Astrocyte (in vitro differentiated cells and primary cell): Measurements from ENCODE around the gene CALCOCO1. TPM values are rescaled to one million over a fixed set of nuclear protein-coding genes. Genes with fewer than 3 reads are reported as not detected.

ENCODE experiments used
- DNase-seq: peaks from one replicate; pipeline ENCODE4 v3.0.0-alpha.2; 2010; ENCODE audit warnings: low read depth
- FAIRE-seq: peaks from 2 replicates; lab custom pipeline; 2011; peaks lifted over from hg19 to GRCh38; lab: Jason Lieb, UNC
- H2AFZ ChIP-seq: 2 replicates; pipeline ENCODE4 v1.6.0; 2012; ENCODE audit warnings: low read depth, low read length, inconsistent platforms
- H3K27ac ChIP-seq: 2 replicates; pipeline ENCODE4 v1.5.1; 2011; ENCODE audit warnings: low read depth, low read length, inconsistent platforms
- H3K27me3 ChIP-seq: 2 replicates; pipeline ENCODE4 v1.6.0; 2011; ENCODE audit warnings: low read length, inconsistent platforms; ENCODE audit not compliant: insufficient read depth
- H3K36me3 ChIP-seq: 2 replicates; pipeline ENCODE4 v1.5.1; 2011; ENCODE audit warnings: low read length, inconsistent platforms; ENCODE audit not compliant: insufficient read depth
- H3K4me1 ChIP-seq: 2 replicates; pipeline ENCODE4 v1.5.1; 2011; ENCODE audit warnings: low read length, inconsistent platforms; ENCODE audit not compliant: insufficient read depth
- H3K4me2 ChIP-seq: 2 replicates; pipeline ENCODE4 v1.6.0; 2012; ENCODE audit warnings: low read length, inconsistent platforms
- H3K4me3 ChIP-seq: 2 replicates; pipeline ENCODE4 v1.5.1; 2011; ENCODE audit warnings: low read depth, mild to moderate bottlenecking, low read length, inconsistent platforms; ENCODE audit not compliant: insufficient read depth
- H3K79me2 ChIP-seq: 2 replicates; pipeline ENCODE4 v1.6.0; 2012; ENCODE audit warnings: mild to moderate bottlenecking, low read length, inconsistent platforms; ENCODE audit not compliant: insufficient read depth
- H3K9ac ChIP-seq: 2 replicates; pipeline ENCODE4 v1.6.0; 2012; ENCODE audit warnings: mild to moderate bottlenecking, low read length, inconsistent platforms
- H3K9me3 ChIP-seq: 2 replicates; pipeline ENCODE4 v1.5.1; 2012; ENCODE audit warnings: low read depth, mild to moderate bottlenecking, low read length, inconsistent platforms; ENCODE audit not compliant: insufficient read depth
- H4K20me1 ChIP-seq: 2 replicates; pipeline ENCODE4 v1.6.0; 2012; ENCODE audit warnings: low read length, inconsistent platforms; ENCODE audit not compliant: insufficient read depth
- H3K27ac Mint-ChIP-seq: one replicate; pipeline ENCODE4 v1.8.0; 2021; ENCODE audit warnings: mild to moderate bottlenecking, mixed read lengths; ENCODE audit not compliant: unreplicated experiment
- H3K27me3 Mint-ChIP-seq: one replicate; pipeline ENCODE4 v1.8.0; 2021; ENCODE audit warnings: low read depth, mixed read lengths; ENCODE audit not compliant: unreplicated experiment
- H3K36me3 Mint-ChIP-seq: one replicate; pipeline ENCODE4 v1.8.0; 2021; ENCODE audit warnings: low read depth, mixed read lengths; ENCODE audit not compliant: unreplicated experiment
- H3K4me1 Mint-ChIP-seq: one replicate; pipeline ENCODE4 v1.8.0; 2021; ENCODE audit warnings: low read depth, mixed read lengths; ENCODE audit not compliant: unreplicated experiment
- H3K4me3 Mint-ChIP-seq: one replicate; pipeline ENCODE4 v1.8.0; 2021; ENCODE audit warnings: mild to moderate bottlenecking, moderate library complexity, mixed read lengths; ENCODE audit not compliant: unreplicated experiment
- H3K9me3 Mint-ChIP-seq: one replicate; pipeline ENCODE4 v1.8.0; 2021; ENCODE audit warnings: mild to moderate bottlenecking, mixed read lengths; ENCODE audit not compliant: unreplicated experiment
- CTCF ChIP-seq: IDR thresholded peaks from 2 replicates; pipeline ENCODE4 v1.5.1; 2011; ENCODE audit warnings: low read depth, mild to moderate bottlenecking, inconsistent platforms, low read length, moderate library complexity; ENCODE audit not compliant: insufficient read depth
- EZH2 ChIP-seq: IDR thresholded peaks from 2 replicates; pipeline ENCODE4 v1.6.1; 2012; ENCODE audit warnings: mild to moderate bottlenecking, low read length, inconsistent platforms; ENCODE audit not compliant: insufficient read depth
- total RNA-seq: library from RNA; stranded (reverse); gene quantifications from 2 replicates; pipeline ENCODE4 v1.2.1, GENCODE V29; 2021

CALCOCO1 gene
- total RNA-seq, 1 donor from 2014 or later = 85.2 TPM

GRCh38 chr12:53712059-53712643 lies 15.1 kb downstream of the CALCOCO1 start:
- H3K79me2 ChIP-seq = no peaks in the 10 kb centered on the region
- no peak for DNase-seq
- no peak for TF ChIP-seq CTCF
- TF ChIP-seq EZH2 = no peak
- Mint-ChIP-seq H3K9me3 (peaks cover 4% of the 10 kb centered on the region), H3K27ac (no peak overlapping the region), H3K4me3 (no peak overlapping the region), H3K4me1 (no peaks in the 10 kb centered on the region), H3K36me3 (peaks cover 45% of the 10 kb centered on the region), H3K27me3 (peaks cover 20% of the 10 kb centered on the region)
- no peaks in the 10 kb centered on the region for H3K4me1 ChIP-seq
- no peak overlapping the region for H3K4me2 ChIP-seq
- no peak for FAIRE-seq
- no peak overlapping the region for H2AFZ ChIP-seq
- H3K9ac ChIP-seq = no peak overlapping the region
- no peak overlapping the region for H3K27ac ChIP-seq
- no peak overlapping the region for H3K4me3 ChIP-seq
- no peaks in the 10 kb centered on the region for H3K9me3 ChIP-seq
- H3K36me3 ChIP-seq = peaks cover 4% of the 10 kb centered on the region
- peaks cover 15% of the 10 kb centered on the region for H3K27me3 ChIP-seq
- H4K20me1 ChIP-seq = peaks cover 8% of the 10 kb centered on the region

DNA sequence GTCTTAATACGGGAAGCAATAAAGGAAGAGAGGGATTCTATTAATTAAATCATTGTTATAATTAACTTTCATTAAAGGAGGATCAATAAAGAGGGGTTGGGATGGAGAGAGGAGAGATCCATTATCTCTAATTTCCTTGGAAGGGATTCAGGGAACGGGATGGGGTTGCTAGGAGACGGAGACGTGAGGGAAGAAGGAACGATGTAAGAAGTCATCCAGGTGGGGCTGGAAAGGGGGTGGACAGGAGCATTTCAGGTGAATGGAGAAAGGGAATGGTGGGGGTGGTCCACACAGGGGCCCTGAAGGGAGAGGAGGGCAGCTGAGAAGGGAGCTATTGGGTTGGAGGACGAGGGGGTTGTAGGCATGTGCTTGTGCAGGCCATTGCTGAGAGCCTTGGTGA lies 17.2 kb downstream of the CALCOCO1 start:
- DNase-seq = no peak
- peaks cover 32% of the 10 kb centered on the region for H3K27me3 Mint-ChIP-seq
- Histone ChIP-seq H3K27me3 (peaks cover 21% of the 10 kb centered on the region), H4K20me1 (peaks cover 6% of the 10 kb centered on the region), H3K36me3 (peaks cover 3% of the 10 kb centered on the region), H3K79me2 (no peaks in the 10 kb centered on the region), H3K4me1 (no peaks in the 10 kb centered on the region), H3K4me2 (no peak overlapping the region), H2AFZ (no peak overlapping the region), H3K4me3 (no peak overlapping the region), H3K9me3 (no peaks in the 10 kb centered on the region), H3K9ac (no peak overlapping the region), H3K27ac (no peak overlapping the region)
- no peaks in the 10 kb centered on the region for H3K4me1 Mint-ChIP-seq
- peaks cover 2% of the 10 kb centered on the region for H3K9me3 Mint-ChIP-seq
- H3K4me3 Mint-ChIP-seq = no peak overlapping the region
- no peak for FAIRE-seq
- H3K36me3 Mint-ChIP-seq = peaks cover 35% of the 10 kb centered on the region
- TF ChIP-seq CTCF = no peak
- no peak for TF ChIP-seq EZH2
- no peak overlapping the region for H3K27ac Mint-ChIP-seq

DNA sequence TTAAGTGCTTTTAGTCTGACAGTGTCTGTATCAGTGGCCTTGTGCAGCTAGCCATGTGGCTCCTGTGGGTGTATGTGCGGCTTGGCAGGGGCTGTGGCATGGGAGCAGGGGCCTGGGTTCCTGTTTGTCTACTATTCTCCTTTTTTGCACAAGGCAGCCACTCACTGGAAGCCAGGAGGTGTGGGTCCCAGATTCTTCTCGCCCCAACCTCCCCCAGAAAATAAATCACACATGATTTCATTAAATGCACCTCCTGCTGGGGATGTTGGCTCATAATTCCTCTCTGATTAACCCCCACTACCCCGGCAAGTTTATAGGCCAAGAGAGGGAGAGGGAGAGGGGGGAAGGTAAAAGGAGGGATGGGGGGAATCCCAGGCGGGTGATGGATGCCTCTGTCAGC lies 17.6 kb downstream of the CALCOCO1 start:
- Mint-ChIP-seq H3K36me3 (peaks cover 34% of the 10 kb centered on the region), H3K4me1 (no peaks in the 10 kb centered on the region), H3K27ac (no peak overlapping the region), H3K9me3 (peaks cover 2% of the 10 kb centered on the region), H3K4me3 (no peak overlapping the region), H3K27me3 (peaks cover 36% of the 10 kb centered on the region)
- H2AFZ ChIP-seq = no peak overlapping the region
- H3K79me2 ChIP-seq = no peaks in the 10 kb centered on the region
- no peak overlapping the region for H3K27ac ChIP-seq
- H3K9ac ChIP-seq = no peak overlapping the region
- H3K4me1 ChIP-seq = no peaks in the 10 kb centered on the region
- peaks cover 6% of the 10 kb centered on the region for H4K20me1 ChIP-seq
- H3K4me2 ChIP-seq = no peak overlapping the region
- H3K9me3 ChIP-seq = no peaks in the 10 kb centered on the region
- H3K4me3 ChIP-seq = no peak overlapping the region
- no peak for FAIRE-seq
- no peak for DNase-seq
- TF ChIP-seq EZH2 = no peak
- no peak for TF ChIP-seq CTCF
- H3K27me3 ChIP-seq = peaks cover 23% of the 10 kb centered on the region
- H3K36me3 ChIP-seq = no peaks in the 10 kb centered on the region
